Coronary artery (tissue), 2 donors: Measurements from ENCODE around the gene SLC22A5.

Experiments used
- DNase-seq: peaks from one replicate; pipeline ENCODE4 v3.0.0-alpha.2; 2017; ENCODE audit warnings: low spot score
- H3K27ac ChIP-seq, 2 donors: fragments of 200-600 bp; sonication (generic); one replicate each; pipeline ENCODE4 v1.5.1; 2016 to 2019
- H3K4me3 ChIP-seq: fragments of 200-600 bp; sonication (generic); 2 replicates; pipeline ENCODE4 v1.5.1; 2016; ENCODE audit warnings: mild to moderate bottlenecking, moderate library complexity
- CTCF ChIP-seq: fragments of 200-600 bp; sonication (generic); IDR thresholded peaks from one replicate; pipeline ENCODE4 v1.5.1; 2019; ENCODE audit warnings: antibody characterized with exemption

Gene SLC22A5

GRCh38 chr5:132417889-132418485 lies 48.5 kb downstream of the SLC22A5 start:
- no peak for TF ChIP-seq CTCF
- Histone ChIP-seq H3K27ac (peak overlapping the region; percentile 24 to 68), H3K4me3 (no peak overlapping the region)
- DNase-seq, result no peak

GRCh38 chr5:132418881-132419280 lies 49.4 kb downstream of the SLC22A5 start:
- Histone ChIP-seq H3K4me3 (no peak overlapping the region), H3K27ac (peak overlapping the region; percentile 31 to 85)
- DNase-seq, result no peak
- no peak for TF ChIP-seq CTCF

- peak; percentile 78 for TF ChIP-seq CTCF
- H3K4me3 ChIP-seq, result no peak overlapping the region
- DNase-seq, result peak; percentile 87
- peak overlapping the region; percentile 31 to 85 for H3K27ac ChIP-seq
Measured at GRCh38 chr5:132419502-132420468, 50.3 kb downstream of the SLC22A5 start.

- Histone ChIP-seq H3K27ac (peak overlapping the region; percentile 49 to 85), H3K4me3 (peak overlapping the region; percentile 13)
- no peak for TF ChIP-seq CTCF
- peak; percentile 76 for DNase-seq
Measured at GRCh38 chr5:132420706-132421272, 51.3 kb downstream of the SLC22A5 start.

GRCh38 chr5:132421462-132421861 lies 52.0 kb downstream of the SLC22A5 start:
- Histone ChIP-seq H3K4me3 (no peak overlapping the region), H3K27ac (peak overlapping the region; percentile 49 to 71)
- no peak for DNase-seq
- no peak for TF ChIP-seq CTCF

- TF ChIP-seq CTCF, result no peak
- Histone ChIP-seq H3K4me3 (no peak overlapping the region), H3K27ac (peak overlapping the region; percentile 44 to 63)
- DNase-seq, result no peak
Measured at GRCh38 chr5:132422720-132423437, 53.4 kb downstream of the SLC22A5 start.
